Stimulated activated CD4-positive, alpha-beta T cell treated with anti-CD3 and anti-CD28 coated beads, Interleukin-4, amount 100 ng/mL, for 24 hours (primary cell): ENCODE data around the gene RECQL5.

Source experiments
- DNase-seq: peaks from one replicate; pipeline ENCODE4 v3.0.0-alpha.2; 2020

The RECQL5 gene

DNA sequence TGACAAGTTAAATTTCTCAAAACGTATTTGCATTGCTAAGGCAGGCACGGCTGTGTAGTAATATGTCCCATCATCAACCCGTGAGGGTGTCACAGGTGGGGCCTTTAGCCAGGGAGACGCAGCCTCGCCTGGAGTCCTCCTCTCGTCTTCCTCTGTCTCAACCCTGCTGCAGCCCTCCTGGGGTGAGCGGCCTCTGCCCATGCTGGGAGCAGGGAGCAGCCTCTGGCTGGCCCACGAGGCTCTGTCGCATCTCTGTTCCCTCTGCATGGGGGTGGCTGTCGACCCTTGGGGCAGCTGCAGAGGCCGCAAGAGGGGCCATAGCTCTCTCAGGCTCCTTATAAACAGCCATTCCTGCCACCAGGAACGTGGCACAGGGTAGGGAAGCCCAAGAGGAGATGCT is 34.5 kb downstream of the RECQL5 start:
- DNase-seq, result no peak

GRCh38 chr17:75631353-75631752 is 35.6 kb downstream of the RECQL5 start:
- no peak for DNase-seq

- no peak for DNase-seq
Observed at GRCh38 chr17:75630071-75630917, 36.7 kb downstream of the RECQL5 start.

DNA sequence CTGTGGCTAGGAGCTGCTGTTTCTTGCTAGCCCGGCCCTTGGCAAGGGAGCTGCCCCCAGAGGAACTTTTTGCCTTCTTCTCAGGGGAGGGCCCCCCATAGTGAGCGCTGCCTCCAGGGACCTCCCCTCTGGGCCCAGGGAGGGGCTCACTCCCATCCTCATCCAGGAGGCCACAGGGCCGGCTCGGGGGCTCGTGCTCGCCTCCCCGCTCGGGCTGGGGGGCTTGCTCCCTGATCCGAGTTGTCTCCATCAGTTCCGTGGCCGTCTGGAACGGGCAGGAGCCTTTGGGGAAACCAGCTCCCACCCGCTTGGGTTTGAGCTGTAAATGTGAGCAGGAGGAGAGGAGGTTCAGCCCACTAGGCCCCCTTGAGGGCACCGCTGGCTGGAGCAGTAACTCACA is 37.8 kb downstream of the RECQL5 start:
- no peak for DNase-seq

DNA sequence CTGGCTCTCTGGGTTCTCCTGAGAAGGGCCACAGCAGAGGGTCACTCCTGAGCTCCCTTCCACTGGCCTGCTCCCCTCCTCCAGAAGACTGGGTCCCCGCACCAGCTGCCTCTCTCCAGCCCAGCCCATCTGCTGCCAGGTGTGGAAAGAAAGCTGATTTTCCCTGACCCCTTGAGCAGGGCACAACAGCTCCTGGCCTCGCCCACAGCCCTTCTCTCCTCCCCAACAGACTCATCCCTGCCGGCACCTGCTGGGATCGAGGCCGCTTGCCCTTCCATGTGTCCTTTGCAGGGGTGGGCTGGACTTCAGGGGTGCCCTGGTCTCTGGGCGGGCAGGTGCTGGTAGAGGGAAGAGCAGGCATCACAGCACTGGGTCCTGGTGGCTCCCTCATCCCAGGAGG is 38.5 kb downstream of the RECQL5 start:
- no peak for DNase-seq

DNA sequence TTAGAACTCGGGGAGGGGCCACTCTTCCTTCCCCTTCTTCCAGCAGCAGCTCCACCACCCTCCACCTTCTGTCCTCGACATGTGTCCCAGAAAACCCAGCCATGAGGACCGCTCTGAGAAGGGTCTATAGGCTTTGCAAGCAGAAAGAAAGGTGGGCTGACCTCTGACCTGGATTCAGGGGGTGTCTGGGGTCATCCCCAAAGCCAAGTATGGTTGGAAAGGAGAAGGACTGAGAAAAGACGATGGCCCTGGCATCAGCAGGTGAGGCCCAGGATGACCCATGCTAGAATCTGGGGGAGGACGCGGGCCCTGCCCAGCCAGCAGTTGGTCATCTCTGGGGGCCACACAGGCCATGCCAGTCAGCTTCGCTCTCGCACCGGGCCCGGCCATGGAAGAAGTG is 39.9 kb downstream of the RECQL5 start:
- no peak for DNase-seq

GRCh38 chr17:75626496-75627038 is 40.4 kb downstream of the RECQL5 start:
- no peak for DNase-seq

- DNase-seq, result peak; percentile 14
Observed at GRCh38 chr17:75625813-75626486, 41.0 kb downstream of the RECQL5 start.

DNA sequence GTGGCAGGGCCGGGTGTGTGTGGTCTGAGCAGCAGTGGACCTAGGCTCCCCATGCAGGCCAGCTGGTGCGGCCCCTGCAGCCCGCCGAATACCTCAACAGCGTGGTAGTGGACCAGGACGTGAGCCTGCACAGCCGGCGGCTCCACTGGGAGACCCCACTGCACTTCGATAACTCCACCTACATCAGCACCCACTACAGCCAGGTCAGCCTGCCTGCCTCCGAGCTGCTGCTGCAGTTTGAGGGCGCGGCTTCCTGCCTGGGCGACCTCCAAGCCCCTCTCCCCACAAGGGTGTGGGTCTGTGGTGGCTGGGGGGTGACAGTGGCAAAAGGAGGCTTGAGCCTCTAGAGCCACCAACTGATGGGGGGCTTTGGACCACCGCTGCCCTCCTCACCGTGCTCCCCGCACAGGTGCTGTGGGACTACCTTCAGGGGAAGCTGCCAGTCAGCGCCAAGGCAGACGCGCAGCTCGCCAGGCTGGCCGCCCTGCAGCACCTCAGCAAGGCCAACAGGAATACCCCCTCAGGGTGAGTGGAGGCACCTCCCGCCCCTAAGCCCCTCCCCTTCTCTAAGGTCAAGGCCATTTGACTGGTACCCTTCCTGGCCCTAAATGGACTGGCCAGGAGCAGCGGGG is 42.1 kb downstream of the RECQL5 start:
- no peak for DNase-seq

- DNase-seq, result no peak
Observed at GRCh38 chr17:75624021-75624420, 42.9 kb downstream of the RECQL5 start.

- no peak for DNase-seq
Observed at GRCh38 chr17:75623386-75623785, 43.6 kb downstream of the RECQL5 start.

DNA sequence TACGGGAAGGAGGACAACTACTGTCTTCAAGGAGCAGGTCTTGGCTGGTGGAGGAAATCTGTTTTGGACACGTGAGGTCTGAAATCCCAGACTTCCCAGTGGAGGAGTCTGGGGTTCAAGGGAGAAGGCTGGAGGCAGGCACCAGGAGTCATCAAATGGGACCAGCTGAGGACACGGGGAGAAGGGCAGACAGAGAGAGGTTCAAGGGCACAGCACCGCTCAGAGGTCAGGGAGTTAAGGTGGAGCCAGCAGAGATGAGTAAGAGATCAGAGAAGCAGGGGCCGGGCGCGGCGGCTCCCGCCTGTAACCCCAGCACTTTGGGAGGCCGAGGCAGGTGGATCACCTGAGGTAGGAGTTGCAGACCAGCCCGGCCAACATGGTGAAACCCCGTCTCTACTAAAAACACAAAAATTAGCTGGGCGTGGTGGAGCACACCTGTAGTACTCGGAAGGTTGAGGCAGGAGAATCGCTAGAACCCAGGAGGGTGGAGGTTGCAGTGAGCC is 44.1 kb downstream of the RECQL5 start:
- no peak for DNase-seq

GRCh38 chr17:75622076-75622475 is 44.9 kb downstream of the RECQL5 start:
- DNase-seq, result no peak

- no peak for DNase-seq
Observed at GRCh38 chr17:75621489-75621888, 45.5 kb downstream of the RECQL5 start.

GRCh38 chr17:75619506-75620431 is 47.2 kb downstream of the RECQL5 start:
- DNase-seq, result no peak

GRCh38 chr17:75617675-75618074 is 49.3 kb downstream of the RECQL5 start:
- no peak for DNase-seq

GRCh38 chr17:75617218-75617617 is 49.7 kb downstream of the RECQL5 start:
- DNase-seq, result no peak

DNA sequence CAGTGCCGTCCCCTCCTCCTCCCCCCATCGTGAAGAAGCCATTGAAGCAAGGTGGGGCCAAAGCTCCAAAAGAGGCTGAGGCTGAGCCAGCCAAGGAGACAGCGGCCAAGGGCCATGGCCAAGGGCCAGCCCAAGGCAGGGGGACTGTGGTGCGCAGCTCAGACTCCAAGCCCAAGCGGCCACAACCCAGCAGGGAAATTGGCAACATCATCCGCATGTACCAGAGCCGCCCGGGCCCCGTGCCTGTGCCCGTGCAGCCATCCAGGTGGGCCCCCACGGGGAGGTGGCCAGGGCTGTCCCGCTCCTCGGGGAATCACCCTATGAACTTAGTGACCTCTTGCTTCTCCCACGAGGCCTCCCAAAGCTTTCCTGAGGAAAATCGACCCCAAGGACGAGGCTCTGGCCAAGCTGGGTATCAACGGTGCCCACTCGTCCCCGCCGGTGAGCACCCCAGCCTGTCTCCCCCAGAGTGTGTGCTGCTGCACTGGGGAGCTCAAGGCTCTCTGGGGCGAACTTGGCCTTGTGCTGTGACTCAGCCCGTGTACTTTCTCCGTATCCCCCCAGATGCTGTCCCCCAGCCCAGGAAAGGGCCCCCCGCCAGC is 50.3 kb downstream of the RECQL5 start:
- no peak for DNase-seq

- DNase-seq, result no peak
Observed at GRCh38 chr17:75615301-75615700, 51.7 kb downstream of the RECQL5 start.

DNA sequence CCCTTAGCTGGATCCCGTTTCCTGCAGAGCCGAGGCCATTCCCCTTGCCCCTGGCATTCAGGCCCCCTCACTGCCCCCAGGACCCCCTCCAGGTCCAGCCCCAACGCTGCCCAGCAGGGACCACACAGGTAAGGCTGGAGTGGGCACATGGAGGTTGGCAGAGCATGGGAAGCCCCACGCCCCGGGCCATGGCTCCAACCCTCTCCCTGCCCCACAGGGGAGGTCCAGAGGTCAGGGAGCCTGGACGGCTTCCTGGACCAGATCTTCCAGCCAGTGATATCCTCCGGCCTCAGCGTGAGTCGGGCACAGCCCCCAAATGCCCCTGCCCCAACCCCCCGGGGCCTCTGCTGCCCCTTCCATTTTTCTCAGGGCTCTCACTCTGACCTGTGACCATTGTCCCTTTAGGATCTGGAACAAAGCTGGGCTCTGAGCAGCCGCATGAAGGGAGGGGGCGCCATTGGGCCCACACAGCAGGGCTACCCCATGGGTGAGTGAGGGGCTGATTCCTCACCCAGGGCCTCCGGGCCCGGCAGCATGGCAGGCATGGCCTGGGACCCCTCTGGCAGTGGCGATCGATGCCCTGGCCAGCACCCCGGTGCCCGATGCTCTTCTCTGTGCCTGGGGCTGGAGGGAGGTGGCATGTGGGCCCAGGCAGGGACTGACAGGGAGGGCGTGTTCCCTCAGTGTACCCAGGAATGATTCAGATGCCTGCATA is 52.2 kb downstream of the RECQL5 start:
- no peak for DNase-seq

DNA sequence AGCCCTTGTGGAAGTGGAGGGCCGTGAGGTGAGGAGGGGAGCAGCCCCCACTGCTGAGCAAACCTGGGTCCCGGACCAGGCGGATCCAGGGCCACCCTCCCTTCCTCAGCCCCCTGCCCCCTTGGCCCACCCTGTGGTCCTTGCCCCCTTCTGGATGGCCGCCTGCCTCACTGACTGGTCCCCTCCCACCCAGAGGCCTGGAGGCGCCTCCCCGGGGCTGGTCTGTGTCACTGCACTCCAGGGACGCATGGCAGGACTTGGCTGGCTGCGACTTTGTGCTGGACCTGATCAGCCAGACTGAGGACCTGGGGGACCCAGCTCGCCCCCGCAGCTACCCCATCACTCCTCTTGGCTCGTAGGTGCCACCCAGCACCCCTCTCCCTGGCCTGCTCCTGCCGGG is 52.9 kb downstream of the RECQL5 start:
- no peak for DNase-seq
